Small intestine (tissue), 7 donors: ENCODE data around the gene MGST3. TPM values are rescaled to one million over a fixed set of nuclear protein-coding genes. Genes with fewer than 3 reads are reported as not detected.
"Not testable (repeated sequence)": the region's sequence is repeated elsewhere in the genome, so short reads cannot be mapped to it uniquely, and the experiment has no call there.

Experiments
- DNase-seq, 2 donors: peaks; one replicate each; pipeline versions ENCODE4 v3.0.0 to v3.0.0-alpha.2; 2013
- FAIRE-seq: peaks from 2 replicates; lab custom pipeline; 2012; peaks lifted over from hg19 to GRCh38; lab: Jason Lieb, UNC
- H3K27ac ChIP-seq, 3 donors: one replicate each; pipeline ENCODE4 v1.5.1; 2013; ENCODE audit warnings: low read length in 2 of 3, mild to moderate bottlenecking in 2 of 3, control low read depth in 1 of 3, inconsistent platforms in 1 of 3, low read depth in 1 of 3, moderate library complexity in 1 of 3
- H3K27me3 ChIP-seq, 3 donors: one replicate each; pipeline ENCODE4 v1.6.1; 2013; ENCODE audit warnings: low read length in 3 of 3, inconsistent platforms in 1 of 3; ENCODE audit not compliant: control insufficient read depth in 3 of 3, insufficient read depth in 3 of 3
- H3K36me3 ChIP-seq, 3 donors: one replicate each; pipeline ENCODE4 v1.6.1; 2013; ENCODE audit warnings: low read length in 3 of 3, inconsistent platforms in 1 of 3, low read depth in 1 of 3, mild to moderate bottlenecking in 1 of 3, moderate library complexity in 1 of 3; ENCODE audit not compliant: control insufficient read depth in 3 of 3, insufficient read depth in 2 of 3
- H3K4me1 ChIP-seq, 3 donors: one replicate each; pipeline ENCODE4 v1.6.1; 2013; ENCODE audit warnings: low read length in 2 of 3, inconsistent platforms in 1 of 3, low read depth in 1 of 3, mild to moderate bottlenecking in 1 of 3, moderate library complexity in 1 of 3; ENCODE audit not compliant: control insufficient read depth in 3 of 3, insufficient read depth in 2 of 3
- H3K4me3 ChIP-seq, 3 donors: one replicate each; pipeline ENCODE4 v1.5.1; 2013; ENCODE audit warnings: low read length in 3 of 3, control low read depth in 1 of 3, inconsistent platforms in 1 of 3, low read depth in 1 of 3, mild to moderate bottlenecking in 1 of 3, moderate library complexity in 1 of 3
- H3K9me3 ChIP-seq, 2 donors: one replicate each; pipeline ENCODE4 v1.6.1; 2013; ENCODE audit warnings: low read depth in 1 of 2, low read length in 1 of 2; ENCODE audit not compliant: control insufficient read depth in 2 of 2, insufficient read depth in 1 of 2
- WGBS, 3 donors: extraction: QIAGEN DNeasy Blood & Tissue Kit; methylation state at CpG; one replicate each; pipeline ENCODE4 v1.1.7; 2013; 5-methylcytosine and 5-hydroxymethylcytosine counted together
- polyA plus RNA-seq, 4 donors: library from polyadenylated mRNA; stranded (reverse) in 3 of 4; unstranded in 1 of 4; fragments of 200-250 nt in 3 of 4; fragments of 120-200 nt in 1 of 4; gene quantifications; one replicate each; pipeline versions ENCODE4 v1.2.1 to v1.2.3, GENCODE V29; 2013
- donor health status: healthy with polysubstance abuse.
- donor health status: control.
- donor health status: control.
- donor health status: Bipolar disorder and iron deficiency.
- donor health status: healthy.

The MGST3 gene
- polyA plus RNA-seq, 4 donors, result 129 to 837 (median 545) TPM

DNA sequence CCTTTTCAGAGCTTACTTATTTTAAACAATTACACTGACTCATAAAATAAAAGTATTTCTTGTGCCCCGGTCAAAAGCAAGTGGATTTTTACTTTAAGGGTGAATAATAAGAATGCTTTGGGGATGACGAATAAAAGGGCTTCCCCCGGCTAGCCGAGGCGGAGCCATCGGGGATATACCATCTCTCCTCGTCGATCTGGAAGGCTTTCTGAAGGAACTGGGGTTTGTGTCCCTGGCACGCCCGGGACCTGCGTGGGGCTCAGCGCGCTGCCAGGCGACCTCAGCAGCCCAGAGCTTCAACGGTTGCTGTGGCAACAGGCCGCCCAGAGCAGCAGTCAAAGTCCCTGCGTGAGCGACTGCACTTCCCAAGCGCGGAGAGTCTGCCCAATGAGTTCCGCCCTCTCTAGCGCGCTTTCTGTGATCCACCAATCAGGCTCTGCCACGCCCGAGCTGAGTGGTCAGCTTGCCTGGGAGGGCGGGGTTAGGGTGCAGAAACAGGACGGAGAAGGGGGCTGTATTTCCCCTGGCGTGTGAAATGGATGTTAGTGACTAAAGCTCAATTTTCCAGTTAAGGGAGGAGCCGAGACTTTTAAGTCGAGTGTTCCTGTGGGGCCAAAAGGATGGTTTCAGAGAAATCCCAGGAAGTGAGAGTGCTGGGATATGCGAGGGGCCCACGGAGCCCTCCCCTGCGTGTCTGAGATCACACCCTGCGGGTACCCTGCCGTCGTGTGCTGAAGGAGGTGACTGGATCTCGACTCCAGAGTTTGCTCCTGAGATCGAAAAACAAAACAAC is 33.0 kb upstream of the MGST3 start:
- Histone ChIP-seq H3K9me3 (no peaks in the 10 kb centered on the region), H3K4me1 (peaks cover 0 to 4% (median 0%) of the 10 kb centered on the region in 3 donors), H3K27ac (peak overlapping the region; percentile 66 to 78 (median 76)), H3K27me3 (peaks cover 0 to 7% (median 0%) of the 10 kb centered on the region in 3 donors), H3K36me3 (no peaks in the 10 kb centered on the region), H3K4me3 (peak overlapping the region in 2 of 3 donors; percentile 55 to 88)
- no peak for FAIRE-seq
- 0 to 1% (median 0%) methylated on average over 38 of the region's 38 CpGs for WGBS, 3 donors
- peak; percentile 98 for DNase-seq

DNA sequence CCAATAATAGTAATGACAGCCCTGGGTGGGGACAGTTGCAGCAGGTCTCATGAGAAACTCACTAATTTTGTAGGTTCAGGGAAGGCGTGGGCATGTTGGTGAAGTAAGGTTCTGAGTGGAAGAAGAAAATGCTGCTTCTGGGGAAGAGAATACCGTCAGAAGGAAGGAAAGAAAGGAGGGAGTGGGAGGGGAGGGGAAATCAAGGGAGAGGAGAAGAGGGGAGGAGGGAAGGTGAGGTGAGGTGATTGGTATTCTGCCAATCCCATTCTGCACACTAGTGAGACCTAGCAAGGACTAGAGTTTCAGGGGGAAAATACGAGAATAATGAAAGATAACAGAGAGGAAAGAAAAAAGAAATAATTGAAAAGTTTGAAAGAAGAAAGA is 32.4 kb upstream of the MGST3 start:
- 5 to 23% (median 16%) methylated on average over 3 of the region's 3 CpGs for WGBS, 3 donors
- peaks cover 0 to 4% (median 0%) of the 10 kb centered on the region in 3 donors for H3K4me1 ChIP-seq
- H3K36me3 ChIP-seq, result no peaks in the 10 kb centered on the region
- peak overlapping the region in 2 of 3 donors; percentile 55 to 88 for H3K4me3 ChIP-seq
- FAIRE-seq (no peak), DNase-seq (no peak)
- peaks cover 0 to 1% (median 0%) of the 10 kb centered on the region in 3 donors for H3K27me3 ChIP-seq
- H3K27ac ChIP-seq, result peak overlapping the region; percentile 66 to 78 (median 76)
- no peaks in the 10 kb centered on the region for H3K9me3 ChIP-seq

DNA sequence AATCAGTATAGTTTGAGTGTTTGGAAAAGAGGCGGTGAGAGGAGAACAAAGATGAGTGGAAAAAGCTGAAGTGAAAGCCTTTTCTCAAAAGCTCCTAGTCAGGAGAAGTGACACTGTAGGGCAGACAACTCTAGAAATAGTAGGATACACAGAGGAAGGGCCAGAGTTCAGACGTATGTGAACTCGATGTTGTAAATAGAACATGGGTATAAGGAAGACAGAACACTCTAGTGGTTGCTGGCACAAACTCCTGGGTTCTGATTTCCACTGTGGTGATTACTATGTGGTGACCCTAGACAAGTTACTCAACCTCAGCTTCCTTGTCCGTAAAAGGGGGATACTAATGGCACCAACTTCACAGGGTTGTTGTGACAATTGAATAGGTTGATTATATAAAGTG is 30.2 kb upstream of the MGST3 start:
- FAIRE-seq (no peak), DNase-seq (peak in 1 of 2 donors; percentile 27)
- Histone ChIP-seq H3K27me3 (no peaks in the 10 kb centered on the region), H3K4me3 (no peak overlapping the region), H3K27ac (no peak overlapping the region), H3K9me3 (no peaks in the 10 kb centered on the region), H3K36me3 (no peaks in the 10 kb centered on the region), H3K4me1 (peaks cover 0 to 4% (median 0%) of the 10 kb centered on the region in 3 donors)
- 48 to 51% (median 48%) methylated on average over 4 of the region's 4 CpGs for WGBS, 3 donors

DNA sequence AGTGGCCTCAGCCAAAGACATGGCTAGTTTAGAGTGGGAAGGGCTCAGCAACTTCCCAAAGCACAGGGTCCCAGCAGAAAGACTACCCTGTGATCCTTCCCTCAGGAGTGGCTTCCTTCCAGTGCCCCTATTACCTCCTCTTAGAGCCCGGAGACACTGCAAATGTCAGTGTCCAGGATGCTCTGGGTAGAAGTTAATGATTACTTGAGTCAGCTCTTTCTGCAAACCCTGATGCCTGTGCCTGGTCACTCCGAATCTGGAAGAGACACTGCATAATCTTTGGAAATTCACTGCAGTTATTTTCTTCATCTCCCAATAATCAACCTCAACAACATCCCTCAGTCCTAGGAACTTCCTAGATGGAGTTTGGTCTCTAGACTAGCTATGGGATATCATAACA is 27.2 kb upstream of the MGST3 start:
- H3K36me3 ChIP-seq, result no peaks in the 10 kb centered on the region

DNA sequence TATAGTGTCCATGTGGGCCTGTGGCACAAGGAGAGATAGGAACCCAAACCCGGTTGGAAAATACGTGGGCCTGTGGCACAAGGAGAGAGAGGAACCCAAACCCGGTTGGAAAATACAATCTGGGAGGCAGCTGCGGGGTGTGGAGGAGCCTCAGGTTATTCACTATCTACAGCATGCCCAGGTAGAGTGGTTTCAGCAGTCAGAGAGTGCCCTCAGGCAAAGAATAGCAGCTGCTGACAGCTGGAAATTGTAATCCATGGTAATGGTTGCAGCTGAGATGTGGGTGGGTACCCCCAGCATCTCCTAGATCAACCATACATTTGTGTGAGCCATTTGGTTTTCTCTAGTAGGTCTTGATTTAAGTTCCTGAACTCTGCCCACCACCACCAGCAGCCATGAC is 25.8 kb upstream of the MGST3 start:
- Histone ChIP-seq H3K27ac (no peak overlapping the region), H3K27me3 (no peaks in the 10 kb centered on the region), H3K4me3 (no peak overlapping the region), H3K4me1 (no peaks in the 10 kb centered on the region), H3K36me3 (no peaks in the 10 kb centered on the region), H3K9me3 (no peaks in the 10 kb centered on the region)
- DNase-seq (no peak), FAIRE-seq (no peak)
- WGBS, 3 donors, result 86 to 98% (median 95%) methylated on average over 4 of the region's 4 CpGs

More for the DNA sequence above, 27.2 kb upstream of the MGST3 start:
- Histone ChIP-seq H3K9me3 (no peaks in the 10 kb centered on the region), H3K4me3 (no peak overlapping the region), H3K27ac (no peak overlapping the region), H3K27me3 (no peaks in the 10 kb centered on the region), H3K4me1 (no peaks in the 10 kb centered on the region)
- DNase-seq (no peak), FAIRE-seq (no peak)
- 53 to 81% (median 72%) methylated on average over 2 of the region's 2 CpGs for WGBS, 3 donors

DNA sequence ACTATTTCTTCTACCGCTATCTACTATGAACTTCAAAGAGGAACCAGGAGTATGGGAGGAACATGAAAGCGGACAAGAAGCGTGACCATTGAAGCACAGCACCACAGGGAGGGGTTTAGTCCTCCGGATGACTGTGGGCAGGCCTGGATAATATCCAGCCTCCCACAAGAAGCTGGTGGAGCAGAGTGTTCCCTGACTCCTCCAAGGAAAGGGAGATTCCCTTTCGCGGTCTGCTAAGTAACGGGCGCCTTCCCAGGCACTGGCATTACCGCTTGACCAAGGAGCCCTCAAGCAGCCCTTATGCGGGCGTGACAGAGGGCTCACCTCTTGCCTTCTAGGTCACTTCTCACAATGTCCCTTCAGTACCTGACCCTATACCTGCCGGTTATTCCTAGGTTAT is 24.4 kb upstream of the MGST3 start:
- H3K36me3 ChIP-seq, H3K4me1 ChIP-seq, FAIRE-seq, DNase-seq, H3K27me3 ChIP-seq, H3K27ac ChIP-seq, H3K4me3 ChIP-seq, H3K9me3 ChIP-seq: not testable (repeated sequence)
- 88 to 96% (median 92%) methylated on average over 12 of the region's 12 CpGs for WGBS, 3 donors

DNA sequence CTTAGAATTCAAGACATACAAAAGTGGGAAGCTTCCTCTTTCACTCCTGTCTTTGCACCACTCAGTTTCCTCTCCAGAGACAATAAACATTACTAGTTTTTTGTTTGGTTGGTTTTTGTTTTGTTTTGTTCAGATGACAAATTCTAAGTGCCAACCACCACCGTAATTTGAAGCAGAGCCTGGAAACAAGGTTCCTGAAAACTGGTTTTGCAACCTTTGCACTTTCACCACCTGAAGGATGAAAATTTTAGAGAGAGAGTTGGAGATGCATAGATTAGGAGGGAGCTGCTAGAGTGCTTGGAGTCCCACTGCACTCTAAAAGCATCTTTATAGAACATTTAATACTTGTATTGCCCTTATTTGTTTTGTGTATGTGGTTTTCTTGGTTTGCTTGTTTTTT is 20.2 kb upstream of the MGST3 start:
- Histone ChIP-seq H3K4me1 (no peaks in the 10 kb centered on the region), H3K9me3 (no peaks in the 10 kb centered on the region), H3K27ac (no peak overlapping the region), H3K4me3 (no peak overlapping the region), H3K27me3 (no peaks in the 10 kb centered on the region), H3K36me3 (no peaks in the 10 kb centered on the region)
- DNase-seq (no peak), FAIRE-seq (no peak)
- 3 to 16% (median 10%) methylated on average over 1 of the region's 1 CpG for WGBS, 3 donors

DNA sequence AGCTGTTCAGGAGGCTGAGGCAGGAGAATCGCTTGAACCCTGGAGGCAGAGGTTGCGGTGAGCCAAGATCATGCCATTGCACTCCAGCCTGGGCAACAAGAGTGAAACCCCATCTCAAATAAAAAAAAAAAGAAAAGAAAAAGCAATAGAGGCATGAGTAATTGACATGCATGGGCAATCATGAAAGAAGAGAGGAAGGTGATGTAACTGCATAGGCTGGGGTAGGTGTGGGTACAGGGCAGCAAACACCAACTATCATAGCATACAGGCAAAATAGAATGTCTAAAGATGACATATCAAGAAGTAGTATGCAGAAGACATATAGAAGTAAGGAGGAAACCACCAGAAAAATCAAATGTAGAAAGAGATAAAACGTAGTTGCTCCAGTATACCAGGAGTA is 19.0 kb upstream of the MGST3 start:
- no peak overlapping the region for H3K27ac ChIP-seq
- H3K9me3 ChIP-seq, result no peaks in the 10 kb centered on the region
- no peaks in the 10 kb centered on the region for H3K36me3 ChIP-seq
- WGBS, 3 donors, result 90 to 97% (median 92%) methylated on average over 3 of the region's 3 CpGs
- DNase-seq (no peak), FAIRE-seq (no peak)
- no peak overlapping the region for H3K4me3 ChIP-seq
- no peaks in the 10 kb centered on the region for H3K4me1 ChIP-seq
- no peaks in the 10 kb centered on the region for H3K27me3 ChIP-seq
